ENCODE data around the gene E2F3.

DNA sequence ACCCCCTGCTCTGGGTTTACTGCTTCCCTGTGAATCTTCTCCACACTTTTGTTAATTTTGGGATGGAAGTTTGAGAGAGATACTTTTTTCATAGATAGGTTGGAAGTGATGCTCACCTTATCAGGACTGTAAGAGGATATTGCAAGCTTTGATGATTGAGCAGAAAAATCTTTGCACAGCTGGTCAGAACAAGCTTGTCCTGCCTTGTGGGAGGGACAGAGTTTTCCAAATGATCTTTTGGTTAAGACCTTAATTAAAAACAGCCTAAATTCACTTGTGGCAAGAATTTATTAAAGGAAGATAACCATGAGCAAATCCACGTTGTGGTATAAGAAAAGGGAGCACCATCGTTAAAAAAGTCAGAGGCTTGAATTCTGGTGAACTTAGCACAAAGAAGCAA lies 32.2 kb downstream of the E2F3 start:
- TF ChIP-seq, protein P1, sequence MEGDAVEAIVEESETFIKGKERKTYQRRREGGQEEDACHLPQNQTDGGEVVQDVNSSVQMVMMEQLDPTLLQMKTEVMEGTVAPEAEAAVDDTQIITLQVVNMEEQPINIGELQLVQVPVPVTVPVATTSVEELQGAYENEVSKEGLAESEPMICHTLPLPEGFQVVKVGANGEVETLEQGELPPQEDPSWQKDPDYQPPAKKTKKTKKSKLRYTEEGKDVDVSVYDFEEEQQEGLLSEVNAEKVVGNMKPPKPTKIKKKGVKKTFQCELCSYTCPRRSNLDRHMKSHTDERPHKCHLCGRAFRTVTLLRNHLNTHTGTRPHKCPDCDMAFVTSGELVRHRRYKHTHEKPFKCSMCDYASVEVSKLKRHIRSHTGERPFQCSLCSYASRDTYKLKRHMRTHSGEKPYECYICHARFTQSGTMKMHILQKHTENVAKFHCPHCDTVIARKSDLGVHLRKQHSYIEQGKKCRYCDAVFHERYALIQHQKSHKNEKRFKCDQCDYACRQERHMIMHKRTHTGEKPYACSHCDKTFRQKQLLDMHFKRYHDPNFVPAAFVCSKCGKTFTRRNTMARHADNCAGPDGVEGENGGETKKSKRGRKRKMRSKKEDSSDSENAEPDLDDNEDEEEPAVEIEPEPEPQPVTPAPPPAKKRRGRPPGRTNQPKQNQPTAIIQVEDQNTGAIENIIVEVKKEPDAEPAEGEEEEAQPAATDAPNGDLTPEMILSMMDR (conservative IDR thresholded peaks at IDR 0.05), result no peak
- TF ChIP-seq ZFX (IDR thresholded peaks at IDR 0.05), result no peak
